ENCODE data around the gene AGGF1.

DNA sequence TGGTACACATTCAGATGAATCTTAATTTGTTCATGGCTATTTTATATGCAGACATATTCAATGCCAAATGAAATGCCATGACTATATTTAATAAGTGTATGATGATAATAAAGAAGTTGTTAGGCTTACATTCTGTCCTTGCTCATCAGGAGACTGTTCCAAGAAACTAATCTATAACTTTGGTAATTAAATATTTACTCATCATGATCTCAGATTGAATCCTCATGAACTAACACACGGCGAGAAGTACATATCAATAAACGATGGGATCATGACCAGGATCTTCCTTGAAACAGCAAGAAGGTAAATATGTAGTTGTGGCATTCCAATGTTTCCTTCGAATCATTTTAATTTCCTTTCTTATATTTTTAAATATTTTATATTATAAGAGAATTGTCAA lies 12.5 kb upstream of the AGGF1 start:
- TF ChIP-seq, protein P1, sequence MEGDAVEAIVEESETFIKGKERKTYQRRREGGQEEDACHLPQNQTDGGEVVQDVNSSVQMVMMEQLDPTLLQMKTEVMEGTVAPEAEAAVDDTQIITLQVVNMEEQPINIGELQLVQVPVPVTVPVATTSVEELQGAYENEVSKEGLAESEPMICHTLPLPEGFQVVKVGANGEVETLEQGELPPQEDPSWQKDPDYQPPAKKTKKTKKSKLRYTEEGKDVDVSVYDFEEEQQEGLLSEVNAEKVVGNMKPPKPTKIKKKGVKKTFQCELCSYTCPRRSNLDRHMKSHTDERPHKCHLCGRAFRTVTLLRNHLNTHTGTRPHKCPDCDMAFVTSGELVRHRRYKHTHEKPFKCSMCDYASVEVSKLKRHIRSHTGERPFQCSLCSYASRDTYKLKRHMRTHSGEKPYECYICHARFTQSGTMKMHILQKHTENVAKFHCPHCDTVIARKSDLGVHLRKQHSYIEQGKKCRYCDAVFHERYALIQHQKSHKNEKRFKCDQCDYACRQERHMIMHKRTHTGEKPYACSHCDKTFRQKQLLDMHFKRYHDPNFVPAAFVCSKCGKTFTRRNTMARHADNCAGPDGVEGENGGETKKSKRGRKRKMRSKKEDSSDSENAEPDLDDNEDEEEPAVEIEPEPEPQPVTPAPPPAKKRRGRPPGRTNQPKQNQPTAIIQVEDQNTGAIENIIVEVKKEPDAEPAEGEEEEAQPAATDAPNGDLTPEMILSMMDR (IDR thresholded peaks at IDR 0.05; ENCODE audit: low read depth, low read length), result no peak
- TF ChIP-seq POLR2A (IDR thresholded peaks at IDR 0.05; ENCODE audit: extremely low read depth, insufficient read length) (no peak), MYC (IDR thresholded peaks at IDR 0.05; ENCODE audit: low read depth, low read length) (no peak)
- TF ChIP-seq, protein P2, sequence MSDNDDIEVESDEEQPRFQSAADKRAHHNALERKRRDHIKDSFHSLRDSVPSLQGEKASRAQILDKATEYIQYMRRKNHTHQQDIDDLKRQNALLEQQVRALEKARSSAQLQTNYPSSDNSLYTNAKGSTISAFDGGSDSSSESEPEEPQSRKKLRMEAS (IDR thresholded peaks at IDR 0.05; ENCODE audit: low read depth, low read length), result no peak

Data from NB4 (cell line).